HCT116 (cell line): ENCODE results near the gene EGFL8.

Experiments used
- CBX3 ChIP-seq: IDR thresholded peaks from 2 replicates; pipeline ENCODE4 v1.6.1; 2012; ENCODE audit warnings: low read depth
- CTCF ChIP-seq, 3 experiments: fragments of 200-600 bp in 1 of 3; sonication (generic) in 1 of 3; IDR thresholded peaks in 2 of 3; conservative IDR thresholded peaks in 1 of 3; 2 replicates each; pipeline ENCODE4 v1.5.1; 2012 to 2017; ENCODE audit warnings: low read depth in 2 of 3, low read length in 2 of 3, antibody characterized with exemption in 1 of 3, borderline replicate concordance in 1 of 3, control low read depth in 1 of 3, mild to moderate bottlenecking in 1 of 3, mixed read lengths in 1 of 3, mixed run types in 1 of 3, moderate library complexity in 1 of 3; ENCODE audit not compliant: insufficient read depth in 1 of 3
- EZH2 ChIP-seq: fragments of 200-600 bp; sonication (generic); IDR thresholded peaks from 2 replicates; pipeline ENCODE4 v1.6.1; 2017; ENCODE audit warnings: antibody characterized with exemption, mixed run types
- FOSL1 ChIP-seq: IDR thresholded peaks from 2 replicates; pipeline ENCODE4 v1.6.1; 2012; ENCODE audit warnings: low read depth
- JUND ChIP-seq: IDR thresholded peaks from 2 replicates; pipeline ENCODE4 v1.6.1; 2012
- POLR2A ChIP-seq: IDR thresholded peaks from 2 replicates; pipeline ENCODE4 v1.7.0; 2011; ENCODE audit warnings: borderline replicate concordance; ENCODE audit not compliant: insufficient read depth, insufficient read length; ENCODE audit errors: extremely low read depth
- POLR2AphosphoS5 ChIP-seq: IDR thresholded peaks from 2 replicates; pipeline ENCODE4 v1.6.1; 2011; ENCODE audit warnings: mild to moderate bottlenecking, low read depth, low read length, moderate library complexity
- RAD21 ChIP-seq: IDR thresholded peaks from 2 replicates; pipeline ENCODE4 v1.6.1; 2012; ENCODE audit warnings: low read depth, mild to moderate bottlenecking

GRCh38 chr6:32168807-32169591 lies 4.6 kb downstream of the EGFL8 start:
- TF ChIP-seq CTCF (IDR thresholded peaks at IDR 0.05 in 2 of 3, conservative IDR thresholded peaks at IDR 0.05 in 1 of 3; ENCODE audit: borderline replicate concordance in 1 of 3, insufficient read depth in 1 of 3, low read depth in 2 of 3, low read length in 2 of 3) (peak in 2 of 3 experiments; percentile 8 to 37; a peak in 2 of 6 replicates), FOSL1 (no peak), POLR2A (no peak), JUND (no peak), POLR2AphosphoS5 (peak; percentile 42), EZH2 (no peak), RAD21 (no peak), CBX3 (no peak)
